Vagina (tissue), 2 donors: ENCODE data around the gene AFF3.

Source experiments
- POLR2A ChIP-seq, 2 donors: fragments of 450-650 bp; IDR thresholded peaks; one replicate each; pipeline ENCODE4 v1.6.1; 2017; ENCODE audit warnings: antibody characterized with exemption in 2 of 2, mild to moderate bottlenecking in 2 of 2, moderate library complexity in 2 of 2
- POLR2AphosphoS5 ChIP-seq, 2 donors: sonication (generic); formaldehyde crosslinking; IDR thresholded peaks; one replicate each; pipeline ENCODE4 v1.9.0; 2017; ENCODE audit warnings: antibody characterized with exemption in 2 of 2, mild to moderate bottlenecking in 2 of 2, low read depth in 1 of 2; ENCODE audit not compliant: insufficient read depth in 1 of 2
- TF ChIP-seq, protein P1 (sequence below), 3 experiments: fragments of 450-650 bp in 2 of 3; fragments of 200-600 bp in 1 of 3; sonication (generic) in 1 of 3; IDR thresholded peaks; one replicate each; pipeline ENCODE4 v1.5.1; 2017 to 2019; ENCODE audit warnings: antibody characterized with exemption in 3 of 3, mild to moderate bottlenecking in 2 of 3, moderate library complexity in 2 of 3

DNA sequence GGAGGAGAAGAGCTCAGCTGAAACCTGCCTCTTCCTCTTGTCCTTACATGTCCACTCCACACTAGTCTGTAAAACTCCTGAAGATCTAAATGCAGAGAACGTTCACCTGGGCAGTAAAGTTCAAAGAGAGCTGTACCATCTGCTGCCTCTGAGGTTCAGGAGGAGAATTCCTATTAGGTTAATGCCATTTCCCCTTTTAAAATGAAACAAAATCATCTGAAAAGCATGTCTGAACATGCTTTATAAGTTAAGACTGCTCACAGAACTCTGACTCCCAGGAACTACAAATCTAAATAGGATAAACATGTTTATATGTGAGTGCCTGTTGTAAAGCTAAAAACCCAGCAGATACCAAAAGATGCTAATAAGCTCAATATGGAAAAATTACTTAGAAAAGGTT, 164.4 kb downstream of the AFF3 start:
- no peak for TF ChIP-seq POLR2AphosphoS5 (IDR thresholded peaks at IDR 0.05; ENCODE audit: insufficient read depth in 1 of 2, low read depth in 1 of 2)
- TF ChIP-seq, protein P1, sequence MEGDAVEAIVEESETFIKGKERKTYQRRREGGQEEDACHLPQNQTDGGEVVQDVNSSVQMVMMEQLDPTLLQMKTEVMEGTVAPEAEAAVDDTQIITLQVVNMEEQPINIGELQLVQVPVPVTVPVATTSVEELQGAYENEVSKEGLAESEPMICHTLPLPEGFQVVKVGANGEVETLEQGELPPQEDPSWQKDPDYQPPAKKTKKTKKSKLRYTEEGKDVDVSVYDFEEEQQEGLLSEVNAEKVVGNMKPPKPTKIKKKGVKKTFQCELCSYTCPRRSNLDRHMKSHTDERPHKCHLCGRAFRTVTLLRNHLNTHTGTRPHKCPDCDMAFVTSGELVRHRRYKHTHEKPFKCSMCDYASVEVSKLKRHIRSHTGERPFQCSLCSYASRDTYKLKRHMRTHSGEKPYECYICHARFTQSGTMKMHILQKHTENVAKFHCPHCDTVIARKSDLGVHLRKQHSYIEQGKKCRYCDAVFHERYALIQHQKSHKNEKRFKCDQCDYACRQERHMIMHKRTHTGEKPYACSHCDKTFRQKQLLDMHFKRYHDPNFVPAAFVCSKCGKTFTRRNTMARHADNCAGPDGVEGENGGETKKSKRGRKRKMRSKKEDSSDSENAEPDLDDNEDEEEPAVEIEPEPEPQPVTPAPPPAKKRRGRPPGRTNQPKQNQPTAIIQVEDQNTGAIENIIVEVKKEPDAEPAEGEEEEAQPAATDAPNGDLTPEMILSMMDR (IDR thresholded peaks at IDR 0.05): no peak
- no peak for TF ChIP-seq POLR2A (IDR thresholded peaks at IDR 0.05)
